Testis (tissue), 3 donors: Measurements from ENCODE around the gene DPP6. TPM values are rescaled to one million over a fixed set of nuclear protein-coding genes. Genes with fewer than 3 reads are reported as not detected.

Experiments used
- DNase-seq: peaks from one replicate; pipeline ENCODE4 v3.0.0-alpha.2; 2019
- H3K27ac ChIP-seq, 2 donors: fragments of 200-600 bp; sonication (generic); one replicate each; pipeline ENCODE4 v1.5.1; 2019
- H3K27me3 ChIP-seq: fragments of 200-600 bp; sonication (generic); one replicate; pipeline ENCODE4 v1.5.1; 2019
- H3K36me3 ChIP-seq: fragments of 200-600 bp; sonication (generic); one replicate; pipeline ENCODE4 v1.5.1; 2017; ENCODE audit warnings: low read depth; ENCODE audit errors: missing control alignments
- H3K4me1 ChIP-seq: fragments of 200-600 bp; sonication (generic); one replicate; pipeline ENCODE4 v1.5.1; 2019
- H3K4me3 ChIP-seq, 2 donors: fragments of 200-600 bp; sonication (generic); one replicate each; pipeline ENCODE4 v1.5.1; 2017 to 2019
- H3K9me3 ChIP-seq: fragments of 200-600 bp; sonication (generic); one replicate; pipeline ENCODE4 v1.5.1; 2017
- POLR2A ChIP-seq: fragments of 450-650 bp; IDR thresholded peaks from one replicate; pipeline ENCODE4 v1.6.1; 2017; ENCODE audit warnings: antibody characterized with exemption, mild to moderate bottlenecking, moderate library complexity
- WGBS, 2 donors: methylation state at CpG; one replicate each; pipeline ENCODE4 v1.1.5; 2018; 5-methylcytosine and 5-hydroxymethylcytosine counted together
- intact Hi-C: fragments of 100-400 bp; cut with DNase I; formaldehyde crosslinking; loops from one replicate; pipeline ENCODE4 v1.15.1; 2023; ENCODE audit warnings: low total_unique reads
- polyA plus RNA-seq: library from polyadenylated mRNA; stranded (reverse); fragments of 350-450 nt; fragmentation: Illumina TruSeq; extraction: RNeasy Lipid Tissue Mini Kit (QIAGEN cat#74804); gene quantifications from one replicate; pipeline ENCODE4 v1.2.3, GENCODE V29; 2014; ENCODE audit warnings: low read depth, low replicate concordance; ENCODE audit not compliant: insufficient read depth
- total RNA-seq, 2 donors: library from RNA; depleted of rRNA; stranded (reverse); fragments of >200 nt; gene quantifications; one replicate each; pipeline ENCODE4 v1.2.3, GENCODE V29; 2016
- TF ChIP-seq, protein P1 (sequence below), 3 experiments: fragments of 450-650 bp in 2 of 3; fragments of 200-600 bp in 1 of 3; sonication (generic) in 1 of 3; IDR thresholded peaks; one replicate each; pipeline ENCODE4 v1.5.1; 2016 to 2019; ENCODE audit warnings: antibody characterized with exemption in 3 of 3, mild to moderate bottlenecking in 2 of 3, moderate library complexity in 1 of 3

The DPP6 gene
- total and polyA plus RNA-seq, 3 donors from 2014 or later, result 26.0 to 78.3 (median 52.8) TPM

- no peaks in the 10 kb centered on the region for H3K36me3 ChIP-seq
- DNase-seq, result no peak
- H3K27ac ChIP-seq, result no peak overlapping the region
- no peak overlapping the region for H3K4me3 ChIP-seq
- H3K4me1 ChIP-seq, result no peaks in the 10 kb centered on the region
- 84 to 87% methylated on average over 13 of the region's 13 CpGs for WGBS, 2 donors
- no peaks in the 10 kb centered on the region for H3K27me3 ChIP-seq
- intact Hi-C loops, result no loop called here
- no peaks in the 10 kb centered on the region for H3K9me3 ChIP-seq
- TF ChIP-seq, protein P1, sequence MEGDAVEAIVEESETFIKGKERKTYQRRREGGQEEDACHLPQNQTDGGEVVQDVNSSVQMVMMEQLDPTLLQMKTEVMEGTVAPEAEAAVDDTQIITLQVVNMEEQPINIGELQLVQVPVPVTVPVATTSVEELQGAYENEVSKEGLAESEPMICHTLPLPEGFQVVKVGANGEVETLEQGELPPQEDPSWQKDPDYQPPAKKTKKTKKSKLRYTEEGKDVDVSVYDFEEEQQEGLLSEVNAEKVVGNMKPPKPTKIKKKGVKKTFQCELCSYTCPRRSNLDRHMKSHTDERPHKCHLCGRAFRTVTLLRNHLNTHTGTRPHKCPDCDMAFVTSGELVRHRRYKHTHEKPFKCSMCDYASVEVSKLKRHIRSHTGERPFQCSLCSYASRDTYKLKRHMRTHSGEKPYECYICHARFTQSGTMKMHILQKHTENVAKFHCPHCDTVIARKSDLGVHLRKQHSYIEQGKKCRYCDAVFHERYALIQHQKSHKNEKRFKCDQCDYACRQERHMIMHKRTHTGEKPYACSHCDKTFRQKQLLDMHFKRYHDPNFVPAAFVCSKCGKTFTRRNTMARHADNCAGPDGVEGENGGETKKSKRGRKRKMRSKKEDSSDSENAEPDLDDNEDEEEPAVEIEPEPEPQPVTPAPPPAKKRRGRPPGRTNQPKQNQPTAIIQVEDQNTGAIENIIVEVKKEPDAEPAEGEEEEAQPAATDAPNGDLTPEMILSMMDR (IDR thresholded peaks at IDR 0.05), result no peak
- TF ChIP-seq POLR2A, result no peak
Measured at GRCh38 chr7:154795437-154795836, 743.2 kb downstream of the DPP6 start.

GRCh38 chr7:154804449-154804848 is 752.3 kb downstream of the DPP6 start:
- no peak for DNase-seq
- TF ChIP-seq, protein P1 (IDR thresholded peaks at IDR 0.05), result no peak
- TF ChIP-seq POLR2A, result no peak
- 95 to 100% methylated on average over 1 to 3 of the region's 3 CpGs for WGBS, 2 donors
- H3K4me3 ChIP-seq, result no peak overlapping the region
- intact Hi-C loops, result no loop called here
- H3K4me1 ChIP-seq, result no peaks in the 10 kb centered on the region
- H3K9me3 ChIP-seq, result no peaks in the 10 kb centered on the region
- H3K27ac ChIP-seq, result no peak overlapping the region
- no peaks in the 10 kb centered on the region for H3K36me3 ChIP-seq
- H3K27me3 ChIP-seq, result no peaks in the 10 kb centered on the region

DNA sequence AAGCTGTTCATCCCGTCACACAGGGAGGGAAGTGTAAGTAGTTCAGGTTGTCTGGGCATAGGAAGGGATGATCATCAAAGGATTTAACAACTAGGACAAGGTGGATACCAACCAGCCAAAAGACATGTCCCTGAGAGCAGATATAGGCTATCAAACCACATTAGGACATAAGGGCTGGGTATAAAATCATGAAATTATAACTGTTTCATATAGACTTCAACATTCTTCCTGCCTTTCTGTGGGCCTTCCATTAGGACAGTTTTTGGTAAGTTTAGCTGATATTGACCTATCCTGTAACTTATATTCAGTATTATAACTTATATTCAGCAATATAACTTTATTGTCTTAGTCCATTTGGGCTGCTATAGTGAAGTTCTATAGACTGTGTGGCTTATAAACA is 759.8 kb downstream of the DPP6 start:
- H3K27me3 ChIP-seq, result no peaks in the 10 kb centered on the region
- intact Hi-C loops, result no loop called here
- 95% methylated on average over 1 of the region's 1 CpG for WGBS, 2 donors

GRCh38 chr7:154817224-154817896 is 765.2 kb downstream of the DPP6 start:
- Histone ChIP-seq H3K36me3 (no peaks in the 10 kb centered on the region), H3K4me3 (no peak overlapping the region), H3K4me1 (no peaks in the 10 kb centered on the region), H3K27ac (no peak overlapping the region), H3K9me3 (no peaks in the 10 kb centered on the region), H3K27me3 (no peaks in the 10 kb centered on the region)
- WGBS, 2 donors, result 79 to 88% methylated on average over 7 of the region's 7 CpGs
- no peak for TF ChIP-seq POLR2A
- TF ChIP-seq, protein P1 (IDR thresholded peaks at IDR 0.05), result no peak
- no peak for DNase-seq
- intact Hi-C loops, result no loop called here

More for the DNA sequence above, 759.8 kb downstream of the DPP6 start:
- no peak for DNase-seq
- TF ChIP-seq, protein P1 (IDR thresholded peaks at IDR 0.05), result no peak
- no peak for TF ChIP-seq POLR2A
- no peak overlapping the region for H3K4me3 ChIP-seq
- no peaks in the 10 kb centered on the region for H3K4me1 ChIP-seq
- no peaks in the 10 kb centered on the region for H3K36me3 ChIP-seq
- H3K9me3 ChIP-seq, result no peaks in the 10 kb centered on the region
- no peak overlapping the region for H3K27ac ChIP-seq

DNA sequence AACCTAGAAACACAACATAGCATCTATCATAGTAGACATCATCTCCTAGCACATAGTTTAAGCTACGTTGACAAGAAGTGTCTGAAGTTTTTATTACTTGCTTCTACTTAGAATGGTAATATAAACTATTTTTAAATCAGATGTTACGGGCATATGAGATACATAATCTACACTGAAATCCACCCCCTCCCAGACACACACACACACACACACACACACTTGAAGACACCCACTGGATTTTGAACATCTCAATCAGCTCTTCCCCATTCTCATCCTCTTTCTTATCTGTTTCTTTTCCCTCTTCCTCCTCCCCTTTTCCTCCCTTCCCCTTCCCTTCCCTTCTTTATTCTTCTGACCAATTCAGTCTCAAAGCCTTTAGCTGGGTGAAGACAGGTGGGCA is 774.8 kb downstream of the DPP6 start:
- Histone ChIP-seq H3K4me1 (no peaks in the 10 kb centered on the region), H3K9me3 (no peaks in the 10 kb centered on the region), H3K27me3 (no peaks in the 10 kb centered on the region), H3K36me3 (no peaks in the 10 kb centered on the region), H3K27ac (no peak overlapping the region), H3K4me3 (no peak overlapping the region)
- no peak for DNase-seq
- 73 to 79% methylated on average over 2 of the region's 2 CpGs for WGBS, 2 donors
- intact Hi-C loops, result no loop called here
- no peak for TF ChIP-seq POLR2A
- TF ChIP-seq, protein P1 (IDR thresholded peaks at IDR 0.05), result no peak
